ENCODE results near the gene CYP2U1.
"Not testable (repeated sequence)": the region's sequence is repeated elsewhere in the genome, so short reads cannot be mapped to it uniquely, and the experiment has no call there.

DNA sequence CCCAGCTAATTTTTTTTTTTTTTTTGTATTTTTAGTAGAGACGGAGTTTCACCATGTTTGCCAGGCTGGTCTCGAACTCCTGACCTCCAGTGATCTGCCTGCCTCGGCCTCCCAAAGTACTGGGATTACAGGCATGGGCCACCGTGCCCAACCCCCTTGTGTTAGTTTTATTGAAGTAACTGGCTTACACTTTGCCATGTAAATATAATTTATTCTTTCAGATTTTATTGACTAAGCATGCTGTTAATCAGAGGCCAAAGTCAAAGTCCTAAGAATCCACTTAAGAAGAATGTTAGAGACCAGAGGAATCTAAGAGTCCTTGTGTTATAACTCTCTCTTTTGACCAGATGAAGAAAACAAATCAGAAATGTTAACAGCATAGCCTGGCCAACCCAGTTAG, 4.5 kb upstream of the CYP2U1 start:
- TF ChIP-seq, protein P1, sequence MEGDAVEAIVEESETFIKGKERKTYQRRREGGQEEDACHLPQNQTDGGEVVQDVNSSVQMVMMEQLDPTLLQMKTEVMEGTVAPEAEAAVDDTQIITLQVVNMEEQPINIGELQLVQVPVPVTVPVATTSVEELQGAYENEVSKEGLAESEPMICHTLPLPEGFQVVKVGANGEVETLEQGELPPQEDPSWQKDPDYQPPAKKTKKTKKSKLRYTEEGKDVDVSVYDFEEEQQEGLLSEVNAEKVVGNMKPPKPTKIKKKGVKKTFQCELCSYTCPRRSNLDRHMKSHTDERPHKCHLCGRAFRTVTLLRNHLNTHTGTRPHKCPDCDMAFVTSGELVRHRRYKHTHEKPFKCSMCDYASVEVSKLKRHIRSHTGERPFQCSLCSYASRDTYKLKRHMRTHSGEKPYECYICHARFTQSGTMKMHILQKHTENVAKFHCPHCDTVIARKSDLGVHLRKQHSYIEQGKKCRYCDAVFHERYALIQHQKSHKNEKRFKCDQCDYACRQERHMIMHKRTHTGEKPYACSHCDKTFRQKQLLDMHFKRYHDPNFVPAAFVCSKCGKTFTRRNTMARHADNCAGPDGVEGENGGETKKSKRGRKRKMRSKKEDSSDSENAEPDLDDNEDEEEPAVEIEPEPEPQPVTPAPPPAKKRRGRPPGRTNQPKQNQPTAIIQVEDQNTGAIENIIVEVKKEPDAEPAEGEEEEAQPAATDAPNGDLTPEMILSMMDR (IDR thresholded peaks at IDR 0.05; ENCODE audit: low read length): not testable (repeated sequence)
- not testable (repeated sequence) for TF ChIP-seq EZH2 (optimal IDR thresholded peaks at IDR 0.05; ENCODE audit: low read depth, low read length); EZH2phosphoT487 (IDR thresholded peaks at IDR 0.05; ENCODE audit: low read length)

Data from MM.1S (cell line).